Measurements from ENCODE around the gene PHLPP1.

Gene PHLPP1

DNA sequence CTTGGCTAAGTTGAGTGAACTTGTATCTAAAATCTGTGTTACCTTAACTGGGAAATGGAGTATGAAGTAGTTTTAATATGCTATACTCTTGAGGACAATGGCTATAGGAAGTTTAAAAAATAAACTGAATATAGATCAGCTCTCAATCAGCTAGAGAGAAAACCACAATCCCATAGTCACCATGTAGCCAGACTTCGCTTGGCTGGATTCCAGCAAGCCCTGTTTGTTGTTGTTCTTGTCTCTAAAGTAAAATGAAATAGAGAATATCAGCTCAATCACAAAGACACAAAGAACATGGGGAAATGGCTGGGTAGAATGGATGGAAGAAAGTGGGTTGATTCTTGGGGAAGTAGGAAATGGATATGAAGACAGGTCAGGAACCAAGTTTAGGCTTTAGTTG lies 234.9 kb downstream of the PHLPP1 start:
- H3K27ac ChIP-seq: no peak overlapping the region
- DNase-seq: no peak
- no peaks in the 10 kb centered on the region for H3K27me3 ChIP-seq
- no peak overlapping the region for H3K4me3 ChIP-seq
- H3K9me3 ChIP-seq: no peaks in the 10 kb centered on the region
- peaks cover 0 to 3% (median 0%) of the 10 kb centered on the region in 4 donors for H3K4me1 ChIP-seq
- intact Hi-C loops (cut with DNase I; ENCODE audit: low total_unique reads): no loop called here
- peaks cover 7 to 23% (median 10%) of the 10 kb centered on the region in 3 donors for H3K36me3 ChIP-seq
- TF ChIP-seq CTCF (IDR thresholded peaks at IDR 0.05): no peak

DNA sequence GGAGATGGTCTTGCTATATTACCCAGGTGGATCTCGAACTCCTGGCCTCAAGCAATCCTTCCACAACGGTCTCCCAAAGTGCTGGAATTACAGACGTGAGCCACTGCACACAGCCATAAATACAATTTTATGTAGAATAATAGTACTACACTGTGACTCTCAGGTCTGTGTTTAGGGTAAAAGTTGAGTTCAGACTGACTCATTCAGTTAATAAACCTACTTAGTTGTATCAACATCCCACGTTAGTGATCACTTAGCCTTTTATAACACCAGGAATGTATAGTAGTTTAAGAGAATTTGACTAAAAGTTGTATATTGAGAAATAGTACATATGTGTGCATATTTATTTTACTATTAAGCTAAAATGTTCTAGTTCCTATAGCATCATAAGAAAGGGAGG lies 237.5 kb downstream of the PHLPP1 start:
- no peak for TF ChIP-seq CTCF (IDR thresholded peaks at IDR 0.05)
- DNase-seq: no peak
- Histone ChIP-seq H3K9me3 (no peaks in the 10 kb centered on the region), H3K27me3 (no peaks in the 10 kb centered on the region), H3K27ac (no peak overlapping the region), H3K4me3 (no peak overlapping the region), H3K4me1 (peaks cover 0 to 3% (median 0%) of the 10 kb centered on the region in 4 donors), H3K36me3 (peaks cover 0 to 6% (median 0%) of the 10 kb centered on the region in 3 donors)
- intact Hi-C loops (cut with DNase I; ENCODE audit: low total_unique reads): no loop called here

- intact Hi-C loops (cut with DNase I; ENCODE audit: low total_unique reads): no loop called here
- Histone ChIP-seq H3K27me3 (no peaks in the 10 kb centered on the region), H3K4me1 (peaks cover 0 to 3% (median 0%) of the 10 kb centered on the region in 4 donors), H3K9me3 (no peaks in the 10 kb centered on the region), H3K36me3 (peaks cover 0 to 9% (median 0%) of the 10 kb centered on the region in 3 donors), H3K4me3 (no peak overlapping the region), H3K27ac (no peak overlapping the region)
- TF ChIP-seq CTCF (IDR thresholded peaks at IDR 0.05): no peak
- DNase-seq: no peak
These were observed 238.3 kb downstream of the PHLPP1 start for GRCh38 chr18:62953663-62954062.

- H3K27me3 ChIP-seq: no peaks in the 10 kb centered on the region
- intact Hi-C loops (cut with DNase I; ENCODE audit: low total_unique reads): no loop called here
- peaks cover 0 to 13% (median 0%) of the 10 kb centered on the region in 3 donors for H3K36me3 ChIP-seq
- no peaks in the 10 kb centered on the region for H3K9me3 ChIP-seq
- DNase-seq: no peak
- no peak for TF ChIP-seq CTCF (IDR thresholded peaks at IDR 0.05)
- peaks cover 0 to 3% (median 0%) of the 10 kb centered on the region in 4 donors for H3K4me1 ChIP-seq
- no peak overlapping the region for H3K4me3 ChIP-seq
- H3K27ac ChIP-seq: no peak overlapping the region
These were observed 239.0 kb downstream of the PHLPP1 start for GRCh38 chr18:62954366-62954765.

GRCh38 chr18:62957885-62958472 lies 242.6 kb downstream of the PHLPP1 start:
- peak in 1 of 2 donors; percentile 43 for DNase-seq
- Histone ChIP-seq H3K36me3 (peaks cover 0 to 19% (median 0%) of the 10 kb centered on the region in 3 donors), H3K4me1 (peaks cover 0 to 3% (median 0%) of the 10 kb centered on the region in 4 donors), H3K27me3 (no peaks in the 10 kb centered on the region), H3K4me3 (no peak overlapping the region), H3K9me3 (no peaks in the 10 kb centered on the region), H3K27ac (no peak overlapping the region)
- intact Hi-C loops (cut with DNase I; ENCODE audit: low total_unique reads): no loop called here
- peak; percentile 32 to 49 for TF ChIP-seq CTCF (IDR thresholded peaks at IDR 0.05)
